HPDE6-E6E7 (cell line): Measurements from ENCODE around the gene BCAS4.
A peak's percentile ranks its signal among the peaks of the same experiment; 100 is the strongest.
"Not testable (repeated sequence)": the region's sequence is repeated elsewhere in the genome, so short reads cannot be mapped to it uniquely, and the experiment has no call there.

Source experiments
- DNase-seq: peaks from one replicate; pipeline ENCODE4 v3.0.0; 2011; ENCODE audit warnings: missing footprints; ENCODE audit errors: extremely low spot score

Gene BCAS4

GRCh38 chr20:50799176-50799889, 4.5 kb downstream of the BCAS4 start:
- no peak for DNase-seq

DNA sequence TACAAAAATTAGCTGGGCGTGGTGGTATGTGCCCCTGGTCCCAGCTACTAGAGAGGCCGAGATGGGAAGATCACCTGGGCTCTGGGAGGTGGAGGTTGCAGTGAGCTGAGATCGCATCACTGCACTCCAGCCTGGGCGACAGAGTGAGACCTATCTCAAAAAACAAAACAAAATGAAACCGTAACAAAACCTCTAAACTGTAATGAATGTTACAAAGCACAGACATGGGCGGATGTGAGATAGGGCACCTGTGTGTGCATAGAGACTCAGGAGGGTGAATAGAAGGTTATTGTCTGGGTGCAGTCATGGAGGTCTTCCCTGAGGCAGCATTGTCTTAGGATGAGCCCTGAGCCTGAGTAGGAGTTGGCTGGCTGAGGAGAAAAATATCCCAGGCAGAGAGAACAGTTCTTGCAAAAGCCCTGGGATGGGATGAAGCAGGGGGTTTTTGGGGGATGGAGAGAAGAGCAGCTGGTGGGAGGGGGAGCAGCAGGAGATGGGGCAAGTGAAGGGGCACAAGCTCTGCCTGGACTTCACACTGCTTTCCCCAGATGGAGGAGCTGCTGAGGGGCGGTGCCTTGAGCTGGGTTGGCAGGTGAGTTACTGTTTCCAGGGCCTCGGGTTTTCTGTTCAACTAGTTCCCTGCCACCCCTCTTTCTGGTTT, 5.2 kb downstream of the BCAS4 start:
- no peak for DNase-seq

- not testable (repeated sequence) for DNase-seq
These were observed 6.3 kb downstream of the BCAS4 start for GRCh38 chr20:50800986-50801746.

GRCh38 chr20:50801747-50802125, 6.9 kb downstream of the BCAS4 start:
- DNase-seq, result no peak

GRCh38 chr20:50802289-50802688, 7.4 kb downstream of the BCAS4 start:
- DNase-seq, result no peak

DNA sequence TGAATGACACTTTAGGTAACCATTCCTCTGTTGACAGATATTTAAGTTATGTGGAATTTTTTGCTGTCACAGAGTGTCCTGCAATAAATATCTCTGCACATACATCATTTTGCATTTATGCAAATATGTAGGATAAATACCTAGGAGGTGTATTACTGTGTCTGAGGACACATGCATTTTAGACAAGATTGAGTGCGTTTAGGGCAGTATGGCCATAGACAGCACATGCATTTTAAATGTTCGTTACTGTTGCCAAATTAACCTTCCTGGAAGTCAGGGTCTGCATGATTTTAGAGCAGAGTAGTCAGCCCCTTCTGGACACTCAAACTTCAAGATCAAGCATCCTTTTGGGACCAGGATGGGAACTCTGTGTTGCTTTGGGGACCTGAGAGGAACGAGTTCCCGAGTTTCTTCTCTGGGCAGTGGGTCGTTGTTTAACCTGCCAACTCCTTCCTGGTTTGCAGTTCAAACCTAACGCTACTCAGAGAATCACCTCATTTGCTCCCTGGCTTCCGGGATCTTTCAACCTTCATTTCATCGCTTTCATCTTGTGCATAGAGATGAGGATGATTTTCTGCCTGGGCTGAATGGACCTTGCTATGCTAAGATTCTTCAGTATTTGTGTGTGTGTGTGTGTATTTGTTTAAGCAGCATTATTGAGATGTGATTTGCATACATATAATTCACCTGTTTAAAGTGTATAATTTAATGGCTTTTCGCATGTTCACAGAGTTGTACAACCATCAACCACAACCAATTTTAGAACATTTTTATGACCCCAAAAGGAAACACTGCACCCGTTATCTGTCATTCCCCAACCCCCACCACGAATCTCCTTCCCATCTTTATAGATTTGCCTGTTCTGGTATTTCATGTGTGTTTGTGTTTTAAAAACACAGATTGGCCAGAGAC, 9.8 kb downstream of the BCAS4 start:
- DNase-seq, result no peak

DNA sequence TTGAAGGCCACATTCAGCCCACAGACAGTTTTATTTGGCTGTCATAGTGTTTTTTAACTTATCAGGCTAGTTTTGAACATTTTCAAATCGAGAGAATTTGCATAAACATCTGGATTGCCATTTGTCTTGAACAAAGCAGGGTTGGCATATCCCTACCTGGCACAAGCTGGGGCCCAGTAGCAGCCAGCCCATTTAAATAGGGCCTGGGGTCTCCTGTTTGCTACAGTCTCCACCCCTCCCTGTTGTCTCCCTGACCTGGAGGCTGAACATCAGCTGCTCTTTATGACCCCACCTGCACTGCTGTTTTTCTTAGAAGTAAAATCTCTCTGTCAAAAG, 10.5 kb downstream of the BCAS4 start:
- no peak for DNase-seq

DNA sequence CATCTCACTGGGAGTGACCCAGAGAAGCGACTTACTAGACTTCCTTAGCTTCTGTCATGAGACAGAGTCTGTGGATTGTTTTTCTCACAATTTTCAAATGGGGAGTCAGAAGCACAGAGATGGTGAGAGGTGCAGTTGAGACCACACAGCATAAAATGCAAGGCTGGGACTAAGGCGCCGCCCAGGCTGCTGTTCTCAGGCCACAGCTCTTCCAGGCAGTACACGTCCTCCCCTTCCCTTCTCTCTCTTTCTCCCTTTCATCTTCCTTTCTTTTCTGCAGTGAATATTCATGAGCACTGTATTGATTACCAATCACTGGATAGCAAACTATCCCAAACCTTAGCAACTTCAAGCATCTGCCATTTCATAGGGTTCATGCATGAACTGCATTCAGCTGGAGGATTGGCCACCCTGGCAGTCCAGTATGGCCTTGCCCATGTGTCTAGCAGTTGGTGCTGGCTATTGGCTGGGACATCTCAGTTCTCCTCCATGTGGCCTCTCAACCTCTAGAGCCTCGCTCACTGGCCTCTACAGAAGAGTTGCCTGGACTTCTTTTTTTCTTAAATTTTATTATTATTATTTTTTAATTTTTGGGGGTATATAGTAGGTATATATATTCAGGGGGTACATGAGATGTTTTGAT, 11.4 kb downstream of the BCAS4 start:
- no peak for DNase-seq

DNA sequence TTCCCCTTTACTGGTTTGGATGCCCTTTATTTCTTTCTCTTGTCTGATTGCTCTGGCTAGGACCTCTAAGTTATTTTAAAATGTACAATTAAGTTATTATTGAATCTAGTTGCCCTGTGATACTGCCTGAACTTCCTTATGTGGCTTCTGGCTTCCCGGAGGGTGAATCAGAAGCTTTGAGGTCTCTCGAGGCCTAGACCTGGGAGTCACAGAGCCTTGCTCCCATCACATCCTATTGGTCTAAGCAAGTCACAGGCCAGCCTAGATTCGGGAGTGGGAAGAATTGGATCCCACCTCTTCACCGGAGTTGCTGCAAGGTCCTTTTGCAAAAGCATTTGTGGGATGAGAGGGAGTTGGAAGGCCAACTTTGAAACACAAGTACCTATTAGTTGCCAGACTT, 15.2 kb downstream of the BCAS4 start:
- DNase-seq, result no peak

DNA sequence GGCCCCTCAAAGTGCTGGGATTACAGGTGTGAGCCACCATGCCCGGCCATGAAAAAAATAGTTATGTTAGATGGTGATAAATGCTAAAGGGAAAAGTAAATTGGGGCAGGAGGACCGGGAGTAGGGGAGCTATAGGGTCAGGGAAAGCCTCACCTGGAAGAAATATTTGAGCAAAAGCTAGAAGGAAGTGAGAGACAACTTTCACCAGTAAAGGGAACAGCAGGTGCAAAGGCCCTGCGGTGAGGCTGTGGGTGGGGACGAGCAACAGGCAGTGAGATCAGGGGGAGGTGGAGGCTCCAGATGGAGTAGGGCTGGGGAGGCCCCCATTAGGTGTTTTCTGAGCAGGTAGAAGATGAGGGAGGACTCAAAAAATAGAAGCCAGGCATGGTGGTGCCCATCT, 16.0 kb downstream of the BCAS4 start:
- DNase-seq, result no peak

DNA sequence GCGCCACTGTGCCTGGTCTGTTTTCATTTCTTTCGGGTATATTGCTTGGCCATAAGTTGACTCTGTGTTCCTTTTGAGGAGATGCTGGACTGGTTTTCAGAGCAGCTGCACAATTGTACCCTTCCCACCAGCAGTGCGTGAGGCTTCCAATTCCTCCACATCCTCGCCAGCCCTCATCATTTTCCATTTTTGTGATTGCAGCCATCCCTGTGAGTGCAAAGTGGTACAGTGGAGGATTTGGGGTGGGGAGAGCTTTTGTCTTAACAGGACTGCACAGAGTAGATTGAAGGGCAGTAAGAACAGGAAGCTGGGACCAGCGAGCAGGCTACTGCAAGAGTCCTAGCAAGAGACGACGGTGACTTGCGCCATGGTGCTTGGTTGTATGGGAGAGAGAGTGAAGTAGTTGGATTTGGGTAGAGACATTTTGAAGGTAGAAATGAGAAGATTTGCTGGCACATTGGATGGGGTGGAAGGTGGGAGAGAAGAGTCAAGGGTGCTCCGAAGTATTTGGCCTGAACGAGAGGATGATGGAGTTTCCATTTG, 18.3 kb downstream of the BCAS4 start:
- DNase-seq, result no peak

GRCh38 chr20:50813801-50814200, 18.9 kb downstream of the BCAS4 start:
- DNase-seq, result no peak

DNA sequence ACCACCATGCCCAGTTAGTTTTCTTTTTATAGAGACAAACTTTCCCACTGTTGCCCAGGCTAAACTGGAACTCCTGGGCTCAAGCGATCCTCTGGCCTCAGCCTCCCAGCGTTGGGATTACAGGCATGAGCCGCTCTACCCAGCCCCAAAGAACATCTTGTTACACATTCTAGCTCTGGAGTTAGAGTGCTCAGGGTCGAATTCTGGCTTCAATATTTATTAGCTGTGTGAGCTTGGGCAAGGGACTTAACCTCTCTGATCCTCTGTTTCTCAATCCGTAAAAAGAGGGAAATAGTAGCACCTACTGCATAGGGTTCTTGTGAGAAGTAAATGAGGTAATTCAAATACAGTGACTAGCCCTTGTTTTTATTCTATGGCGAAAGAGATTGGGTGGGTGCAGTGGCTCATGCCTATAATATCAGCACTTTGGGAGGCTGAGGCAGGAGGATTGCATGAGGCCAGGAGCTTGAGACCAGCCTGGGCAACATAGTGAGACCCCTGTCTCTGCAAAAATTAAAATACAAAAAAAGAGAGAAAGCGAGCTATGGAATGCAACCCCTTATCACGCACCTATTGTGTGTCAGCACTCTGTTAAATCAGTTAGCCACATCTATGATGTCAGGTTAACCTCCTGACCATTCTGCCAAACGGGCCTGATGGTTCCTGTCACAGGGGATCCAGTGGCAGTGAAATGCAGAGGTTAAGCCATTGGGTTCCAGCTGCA, 19.7 kb downstream of the BCAS4 start:
- DNase-seq, result no peak

DNA sequence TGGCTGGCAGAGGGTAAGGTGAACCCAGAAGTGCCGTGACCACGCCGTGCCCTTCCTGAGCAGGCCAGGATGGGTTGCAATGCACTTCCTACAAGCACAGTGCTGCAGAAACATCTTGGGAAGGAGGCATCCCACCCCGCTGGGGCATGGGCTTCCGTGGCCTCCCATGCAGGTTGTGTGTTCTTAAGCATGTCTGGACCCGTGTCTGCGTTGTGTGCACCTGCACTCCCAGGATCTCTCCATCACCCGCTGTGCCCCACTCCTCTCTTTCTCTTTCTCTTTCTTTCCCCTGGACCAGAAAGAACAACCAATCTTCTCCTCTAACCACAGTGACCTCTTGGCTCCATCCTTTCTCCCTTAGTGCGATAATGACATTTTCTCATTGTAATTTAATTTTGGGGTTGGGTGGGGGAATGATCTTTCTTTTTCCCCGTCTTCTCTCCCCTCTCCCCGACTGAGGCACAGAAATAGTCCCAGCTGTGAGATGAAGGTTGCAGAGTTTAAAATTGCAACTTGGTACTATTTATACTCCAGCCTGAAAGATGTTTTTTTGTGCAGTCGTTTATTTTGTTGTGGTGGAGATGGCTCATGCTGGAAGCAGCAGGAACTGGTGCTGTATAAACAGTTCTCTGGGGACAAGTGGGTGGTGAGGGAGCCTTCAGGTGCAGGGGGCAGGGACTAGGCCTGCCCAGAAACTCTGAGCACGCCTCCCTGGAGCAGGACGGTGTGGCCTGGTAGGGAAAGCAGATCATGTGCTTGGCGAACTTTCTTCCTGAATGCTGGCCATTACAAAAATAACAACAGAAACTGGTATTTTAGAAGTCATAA, 20.5 kb downstream of the BCAS4 start:
- DNase-seq, result peak; percentile 63

GRCh38 chr20:50817776-50818172, 22.9 kb downstream of the BCAS4 start:
- no peak for DNase-seq

DNA sequence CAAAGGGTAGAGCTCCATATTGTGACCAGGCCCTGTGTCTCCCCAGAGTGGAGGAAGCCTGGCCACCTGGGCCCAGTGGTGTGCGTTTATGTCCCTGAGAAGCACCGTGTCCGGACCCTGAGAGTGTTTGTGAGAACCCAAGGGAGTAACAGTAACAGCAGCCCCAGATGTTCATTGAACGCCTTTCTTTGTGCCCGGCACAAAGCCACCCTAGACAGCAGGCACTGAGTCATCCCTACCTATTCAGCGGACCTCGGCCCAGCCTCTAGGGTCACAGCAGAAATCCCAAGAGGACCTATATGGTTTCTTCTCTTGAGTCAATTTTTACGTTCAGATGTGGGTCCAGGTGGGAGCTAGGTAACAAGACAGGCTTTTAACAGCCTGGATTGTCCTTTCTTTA, 24.5 kb downstream of the BCAS4 start:
- no peak for DNase-seq

DNA sequence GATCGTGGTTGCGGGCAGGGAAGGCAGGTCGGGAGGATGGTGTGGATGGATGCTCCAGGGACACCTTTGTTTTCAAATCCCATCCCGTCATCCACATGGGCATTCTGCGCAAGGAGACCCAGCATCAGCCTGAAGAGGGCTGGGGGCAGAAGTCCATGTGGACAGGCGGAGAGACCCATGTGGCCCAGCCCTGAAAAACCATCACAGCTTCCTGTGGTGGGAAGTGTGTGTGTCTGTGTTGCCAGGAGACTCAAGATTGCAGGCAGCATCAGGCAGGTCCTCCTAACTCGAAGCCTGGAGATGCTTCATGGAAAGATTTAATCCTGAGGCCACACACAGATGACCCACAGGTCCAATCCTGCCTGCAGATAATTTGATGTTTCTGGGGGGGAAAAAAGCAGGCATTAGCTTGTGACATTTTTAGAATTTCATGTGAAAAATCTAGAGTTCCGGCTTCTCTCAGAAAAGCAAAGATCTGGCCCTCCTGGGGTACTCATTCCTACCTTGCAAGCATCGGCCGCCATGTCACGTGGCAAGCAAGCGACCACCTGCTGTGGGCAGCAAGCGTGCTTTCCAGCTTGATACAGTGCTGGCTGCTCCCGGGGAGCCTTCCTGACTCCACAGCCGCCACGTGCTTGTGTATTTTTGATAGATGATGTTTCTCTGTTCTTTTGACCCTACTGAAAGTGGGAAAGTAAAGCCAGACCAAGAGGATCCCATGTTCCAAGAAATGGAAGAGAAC, 25.8 kb downstream of the BCAS4 start:
- no peak for DNase-seq

DNA sequence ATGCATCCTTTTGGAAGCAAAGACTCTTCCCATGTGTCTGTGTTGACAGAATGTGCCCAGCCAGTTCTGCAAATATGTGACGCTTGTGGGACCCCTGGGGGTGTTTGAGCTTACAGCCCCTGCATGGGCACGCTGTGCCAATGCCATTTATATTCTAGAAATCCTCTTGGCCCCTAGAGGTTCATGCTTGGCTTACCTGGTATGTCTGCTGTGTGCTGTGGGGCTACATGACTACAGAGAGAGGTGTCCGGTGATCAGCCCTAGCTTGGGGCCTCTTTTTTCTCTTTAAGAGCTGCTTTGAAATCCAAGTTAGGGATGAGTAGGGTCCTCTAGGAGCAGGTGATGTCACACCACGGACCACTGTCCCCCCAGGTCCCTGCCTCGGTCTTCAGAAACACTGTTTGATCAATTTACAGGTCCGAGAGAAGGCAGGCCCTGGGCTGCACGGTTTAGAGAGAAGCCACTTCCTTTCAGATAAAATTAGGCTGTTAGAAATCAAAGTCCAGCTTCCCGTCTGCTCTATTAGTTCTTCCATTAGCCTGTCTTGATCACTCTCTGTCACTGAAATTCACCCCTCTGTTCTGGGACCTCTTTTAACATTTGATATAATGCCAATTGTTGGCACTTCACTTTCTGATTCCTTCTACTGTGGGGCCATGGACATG, 26.5 kb downstream of the BCAS4 start:
- DNase-seq, result no peak
